BJ (cell line): ENCODE measurements around the gene NCAPD3. TPM values are rescaled to one million over a fixed set of nuclear protein-coding genes. Genes with fewer than 3 reads are reported as not detected.

ENCODE experiments used
- CTCF ChIA-PET: fragments of 350-600 bp; formaldehyde crosslinking; extraction: SDS; loops from one replicate; lab custom pipeline; 2021; ENCODE audit warnings: antibody characterized with exemption, inconsistent platforms; lab: Yijun Ruan, JAX
- POLR2A ChIA-PET: fragments of 300-600 bp; sonication (Branson Sonifier 250); formaldehyde crosslinking; extraction: SDS; loops from one replicate; lab custom pipeline; 2021; ENCODE audit warnings: antibody characterized with exemption; lab: Charles Lee
- DNase-seq: peaks from one replicate; pipeline ENCODE4 v3.0.0-alpha.2; 2011; ENCODE audit warnings: low read depth
- H3K27me3 ChIP-seq: 2 replicates; pipeline ENCODE4 v1.6.0; 2011; ENCODE audit warnings: low read length; ENCODE audit not compliant: control insufficient read depth, insufficient read depth
- H3K36me3 ChIP-seq: 2 replicates; pipeline ENCODE4 v1.5.1; 2011; ENCODE audit warnings: low read length; ENCODE audit not compliant: control insufficient read depth, insufficient read depth
- H3K4me3 ChIP-seq: 2 replicates; pipeline ENCODE4 v1.5.1; 2011; ENCODE audit warnings: low read depth, mild to moderate bottlenecking, control low read depth, low read length
- polyA plus RNA-seq: library from polyadenylated mRNA; depleted of rRNA; stranded (reverse); fragments of >200 nt; gene quantifications from 2 replicates; pipeline ENCODE4 v1.2.3, GENCODE V29; 2011
- TF ChIP-seq, protein P1 (sequence below): IDR thresholded peaks from 2 replicates; pipeline ENCODE4 v1.5.1; 2011; ENCODE audit warnings: low read depth, mild to moderate bottlenecking, control low read depth, inconsistent platforms, low read length, moderate library complexity; ENCODE audit not compliant: insufficient read depth

Gene NCAPD3
- polyA plus RNA-seq, 1 experiment: 18.1 TPM

DNA sequence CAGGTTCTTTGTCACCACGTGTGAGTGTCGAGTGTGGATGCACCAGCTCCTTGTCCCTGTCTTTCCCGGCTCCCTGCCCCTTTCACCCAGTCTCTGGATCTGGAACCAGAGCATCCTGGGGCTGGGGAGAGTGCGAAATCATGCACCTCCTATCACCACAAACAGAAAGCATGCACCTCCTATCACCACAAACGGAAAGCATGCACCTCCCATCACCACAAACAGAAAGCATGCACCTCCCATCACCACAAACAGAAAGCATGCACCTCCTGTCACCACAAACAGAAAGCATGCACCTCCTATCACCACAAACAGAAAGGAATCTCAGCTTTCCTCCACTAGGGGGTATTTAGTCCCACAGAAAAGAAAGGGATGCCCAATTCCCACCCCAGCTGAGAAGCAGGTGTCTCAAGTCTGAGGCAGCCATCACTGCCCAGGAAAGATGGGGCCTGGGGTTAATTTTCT lies 46.5 kb upstream of the NCAPD3 start:
- Histone ChIP-seq H3K27me3 (peaks cover 24% of the 10 kb centered on the region), H3K4me3 (no peak overlapping the region), H3K36me3 (no peaks in the 10 kb centered on the region)
- ChIA-PET CTCF (interaction anchor here (0.7 to 0.8 kb wide), 2 partner anchors 10 to 353 kb away, joined by 3 read pairs; no protein-coding TSS in a partner anchor), POLR2A (no interaction called here)
- TF ChIP-seq, protein P1, sequence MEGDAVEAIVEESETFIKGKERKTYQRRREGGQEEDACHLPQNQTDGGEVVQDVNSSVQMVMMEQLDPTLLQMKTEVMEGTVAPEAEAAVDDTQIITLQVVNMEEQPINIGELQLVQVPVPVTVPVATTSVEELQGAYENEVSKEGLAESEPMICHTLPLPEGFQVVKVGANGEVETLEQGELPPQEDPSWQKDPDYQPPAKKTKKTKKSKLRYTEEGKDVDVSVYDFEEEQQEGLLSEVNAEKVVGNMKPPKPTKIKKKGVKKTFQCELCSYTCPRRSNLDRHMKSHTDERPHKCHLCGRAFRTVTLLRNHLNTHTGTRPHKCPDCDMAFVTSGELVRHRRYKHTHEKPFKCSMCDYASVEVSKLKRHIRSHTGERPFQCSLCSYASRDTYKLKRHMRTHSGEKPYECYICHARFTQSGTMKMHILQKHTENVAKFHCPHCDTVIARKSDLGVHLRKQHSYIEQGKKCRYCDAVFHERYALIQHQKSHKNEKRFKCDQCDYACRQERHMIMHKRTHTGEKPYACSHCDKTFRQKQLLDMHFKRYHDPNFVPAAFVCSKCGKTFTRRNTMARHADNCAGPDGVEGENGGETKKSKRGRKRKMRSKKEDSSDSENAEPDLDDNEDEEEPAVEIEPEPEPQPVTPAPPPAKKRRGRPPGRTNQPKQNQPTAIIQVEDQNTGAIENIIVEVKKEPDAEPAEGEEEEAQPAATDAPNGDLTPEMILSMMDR: no peak
- DNase-seq: no peak

DNA sequence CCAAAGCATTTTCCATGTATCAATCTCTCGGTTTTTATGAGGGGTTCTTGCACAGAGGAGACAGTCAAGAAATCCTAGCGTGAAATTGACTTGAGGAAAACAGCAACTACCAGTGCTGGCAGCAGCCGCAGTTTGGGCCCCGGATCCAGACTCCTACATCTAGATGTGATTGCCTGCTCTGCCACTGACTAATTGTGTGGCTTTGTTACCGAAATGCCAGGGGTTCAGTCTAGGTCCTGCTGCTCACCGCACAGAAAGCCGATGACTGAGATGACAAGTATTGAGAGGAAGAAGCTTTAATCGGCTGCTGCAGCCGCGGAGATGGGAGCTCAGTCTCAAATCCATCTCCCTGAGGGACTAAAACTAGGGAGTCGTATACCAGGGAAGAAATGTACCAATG lies 44.2 kb upstream of the NCAPD3 start:
- peaks cover 12% of the 10 kb centered on the region for H3K27me3 ChIP-seq
- no peak for DNase-seq
- POLR2A ChIA-PET: no interaction called here
- no peak overlapping the region for H3K4me3 ChIP-seq
- peaks cover 1% of the 10 kb centered on the region; the same call in 1 of the 2 replicates for H3K36me3 ChIP-seq
- TF ChIP-seq, protein P1: no peak
- CTCF ChIA-PET: no interaction called here

DNA sequence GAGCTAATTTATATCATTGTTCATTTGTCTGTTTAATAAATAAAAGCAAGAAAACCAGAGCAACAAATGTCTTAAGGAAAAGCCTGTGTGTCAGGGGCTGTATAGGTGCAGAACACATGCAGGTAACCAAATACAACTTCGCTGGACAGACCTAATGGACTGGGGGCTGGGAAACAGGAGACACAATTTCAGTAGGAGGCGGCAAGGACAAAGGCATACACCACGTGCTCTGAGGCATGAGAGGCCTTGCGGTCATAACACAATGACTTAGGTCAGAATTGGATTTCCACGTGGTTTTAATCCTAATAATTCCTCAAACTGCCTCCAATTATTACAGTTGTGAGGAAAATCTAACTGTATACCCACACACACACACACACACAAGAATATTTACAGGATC lies 43.7 kb upstream of the NCAPD3 start:
- no peak overlapping the region for H3K4me3 ChIP-seq
- no peak for DNase-seq
- TF ChIP-seq, protein P1: no peak
- peaks cover 8% of the 10 kb centered on the region for H3K27me3 ChIP-seq
- H3K36me3 ChIP-seq: peaks cover 3% of the 10 kb centered on the region
- ChIA-PET POLR2A (no interaction called here), CTCF (no interaction called here)

DNA sequence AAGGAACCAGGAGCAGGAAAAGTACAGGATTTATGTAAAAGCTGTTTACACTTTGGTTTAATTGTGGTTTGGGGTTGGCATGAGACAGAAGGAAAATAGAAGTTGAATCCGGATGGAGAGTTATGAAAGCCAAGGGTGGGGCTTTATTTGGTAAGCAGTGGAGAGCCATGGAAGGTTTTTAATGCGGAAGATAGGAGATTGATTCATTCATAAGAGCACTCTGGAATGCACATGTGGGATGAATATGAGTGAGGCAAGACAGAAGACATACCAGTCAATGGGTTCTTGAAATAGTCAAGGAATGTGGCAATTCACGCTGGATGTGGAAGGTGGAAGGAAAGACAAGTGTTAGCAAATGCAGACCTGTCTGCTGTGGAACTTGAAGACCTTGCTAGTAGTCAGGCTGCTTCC lies 43.1 kb upstream of the NCAPD3 start:
- TF ChIP-seq, protein P1: no peak
- Histone ChIP-seq H3K27me3 (peaks cover 6% of the 10 kb centered on the region), H3K4me3 (no peak overlapping the region), H3K36me3 (peaks cover 6% of the 10 kb centered on the region)
- peak; percentile 74 for DNase-seq
- POLR2A ChIA-PET: no interaction called here
- CTCF ChIA-PET: interaction anchor here (0.9 to 1.3 kb wide), 2 partner anchors 12 to 217 kb away, joined by 3 read pairs; no protein-coding TSS in a partner anchor

DNA sequence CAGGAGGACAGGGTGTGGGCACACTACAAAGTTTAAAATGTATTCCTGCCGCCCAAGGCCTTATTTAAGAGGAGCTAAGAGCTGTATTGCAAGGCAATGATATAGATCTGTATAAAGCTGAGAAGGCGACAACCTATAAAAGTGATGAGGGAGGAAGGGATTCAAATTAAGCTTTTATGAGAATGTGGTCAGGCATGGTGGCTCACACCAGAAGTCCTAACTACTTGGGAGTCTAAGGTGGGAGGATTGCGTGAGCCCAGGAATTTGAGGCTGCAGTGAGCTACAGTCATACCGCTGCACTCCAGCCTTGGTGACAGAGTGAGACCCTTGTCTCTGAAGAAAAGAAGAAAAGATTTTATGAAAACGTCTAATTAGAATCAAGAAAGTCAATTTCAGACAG lies 42.7 kb upstream of the NCAPD3 start:
- TF ChIP-seq, protein P1: no peak
- Histone ChIP-seq H3K4me3 (no peak overlapping the region), H3K27me3 (peaks cover 2% of the 10 kb centered on the region), H3K36me3 (peaks cover 6% of the 10 kb centered on the region)
- ChIA-PET POLR2A (no interaction called here), CTCF (interaction anchor here (0.9 to 1.3 kb wide), 2 partner anchors 12 to 216 kb away, joined by 3 read pairs; no protein-coding TSS in a partner anchor)
- DNase-seq: no peak
